Renal cortical epithelial cell (primary cell): ENCODE results near the gene NOB1. TPM values are rescaled to one million over a fixed set of nuclear protein-coding genes. Genes with fewer than 3 reads are reported as not detected.
"Not testable (repeated sequence)": the region's sequence is repeated elsewhere in the genome, so short reads cannot be mapped to it uniquely, and the experiment has no call there.

Experiments used
- DNase-seq: peaks from one replicate; pipeline ENCODE4 v3.0.0-alpha.2; 2011; ENCODE audit warnings: low read depth
- total RNA-seq: library from RNA; depleted of rRNA; stranded (reverse); fragments of >200 nt; gene quantifications from 2 replicates; pipeline ENCODE4 v1.2.3, GENCODE V29; 2014

NOB1 gene
- total RNA-seq, 1 donor from 2014 or later = 23.4 TPM

- DNase-seq = peak; percentile 34
Observed at GRCh38 chr16:69761983-69762813, 7.5 kb upstream of the NOB1 start, which contains the start of gene WWP2. Gene WWP2 (plus strand): TSS chr16:69762332. CDS start chr16:69787011, 24,679 bp downstream.

DNA sequence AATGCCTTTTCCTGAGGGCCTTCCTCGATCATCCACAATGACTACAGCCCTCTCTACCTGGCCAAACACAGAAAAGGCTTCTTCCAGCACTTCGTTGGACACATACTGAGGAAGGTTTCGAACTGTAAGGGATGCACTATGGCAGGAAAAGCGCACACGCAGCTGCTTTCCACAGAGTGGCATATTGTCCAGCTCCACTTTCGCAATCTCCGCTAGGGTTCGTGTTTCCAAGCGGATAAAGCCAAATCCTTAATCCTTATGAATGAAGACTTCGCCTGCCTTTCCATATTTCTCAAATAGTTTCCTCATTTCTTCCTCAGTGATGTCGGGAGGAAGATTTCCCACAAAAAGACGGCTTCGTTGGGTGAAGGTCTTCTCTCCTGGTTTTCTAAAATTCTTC lies 2.6 kb upstream of the NOB1 start:
- not testable (repeated sequence) for DNase-seq

- DNase-seq = no peak
Observed at GRCh38 chr16:69756705-69757104, 2.0 kb upstream of the NOB1 start.

- no peak for DNase-seq
Observed at GRCh38 chr16:69754143-69754468, 620 bp downstream of the NOB1 start.

DNA sequence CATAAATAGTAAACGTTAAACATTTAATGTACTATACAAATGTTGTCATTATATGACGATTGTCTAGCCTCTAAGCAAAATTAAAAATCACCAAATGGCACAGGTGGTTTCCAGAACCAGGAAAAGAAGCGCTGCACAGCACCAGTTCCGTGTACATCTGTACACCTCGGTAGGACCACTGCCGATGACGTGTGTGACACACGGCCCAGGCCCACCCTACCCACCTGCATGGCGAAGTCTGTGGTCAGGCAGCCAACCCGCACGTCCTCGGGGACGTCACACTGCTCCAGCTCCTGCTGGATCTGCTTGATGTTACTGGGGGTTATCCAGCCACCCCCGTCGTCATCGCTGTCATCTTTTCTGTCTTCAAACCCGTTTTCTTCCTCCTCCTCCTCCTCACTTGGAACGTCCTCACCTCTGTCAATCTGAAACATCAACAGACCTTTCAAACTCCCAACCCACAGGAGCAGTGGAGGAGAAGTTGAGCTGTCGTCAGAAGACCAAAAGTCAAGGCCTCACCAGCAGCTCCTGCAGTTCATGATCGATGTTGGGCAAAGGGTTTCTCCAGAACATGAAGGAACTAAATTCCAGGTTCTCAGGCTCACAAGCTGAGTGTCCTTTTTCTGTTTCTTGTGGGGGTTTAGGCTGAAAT lies 5.9 kb downstream of the NOB1 start:
- DNase-seq = no peak

DNA sequence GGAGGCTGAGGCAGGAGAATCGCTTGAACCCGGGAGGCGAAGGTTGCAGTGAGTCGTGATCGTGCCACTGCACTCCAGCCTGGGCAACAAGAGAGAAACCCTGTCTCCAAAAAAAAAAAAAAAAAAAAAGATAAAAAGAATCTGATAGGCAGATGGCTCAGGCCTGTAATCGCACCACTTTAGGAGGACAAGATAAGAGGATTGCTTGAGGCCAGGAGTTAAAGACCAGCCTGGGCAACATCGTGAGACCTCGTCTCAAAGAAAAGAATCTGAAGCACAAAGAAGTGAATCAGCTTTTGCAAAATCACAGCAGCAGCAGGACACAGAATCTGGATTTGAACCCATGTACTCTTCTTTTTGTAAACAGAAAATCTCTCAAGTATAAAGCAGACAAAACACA lies 7.6 kb downstream of the NOB1 start:
- DNase-seq = no peak

DNA sequence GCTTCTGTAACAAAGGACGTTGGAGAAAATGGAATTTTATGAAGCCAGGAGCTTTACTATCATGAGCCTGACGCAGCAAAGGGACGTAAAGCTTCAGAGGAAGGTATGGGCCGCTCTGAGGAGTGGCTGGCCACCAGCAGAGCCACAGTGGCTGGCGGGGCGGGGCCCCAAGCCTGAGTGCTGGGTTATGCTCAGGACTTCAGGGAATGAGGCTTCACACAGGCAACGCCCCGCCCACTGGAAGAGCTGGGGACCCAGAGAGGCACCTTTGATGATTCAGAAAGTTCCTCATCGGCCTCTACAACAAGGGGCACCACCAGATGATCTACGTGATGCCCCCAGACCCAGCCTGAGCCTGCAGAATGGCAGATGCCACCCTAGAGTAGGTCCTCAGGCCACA lies 8.8 kb downstream of the NOB1 start:
- DNase-seq = no peak

GRCh38 chr16:69745232-69745612 lies 9.5 kb downstream of the NOB1 start:
- no peak for DNase-seq

GRCh38 chr16:69744363-69745231 lies 10.1 kb downstream of the NOB1 start:
- DNase-seq = no peak

GRCh38 chr16:69741951-69742904 lies 12.5 kb downstream of the NOB1 start:
- peak; percentile 73 for DNase-seq

- peak; percentile 55 for DNase-seq
Observed at GRCh38 chr16:69741519-69741918, 13.2 kb downstream of the NOB1 start.

DNA sequence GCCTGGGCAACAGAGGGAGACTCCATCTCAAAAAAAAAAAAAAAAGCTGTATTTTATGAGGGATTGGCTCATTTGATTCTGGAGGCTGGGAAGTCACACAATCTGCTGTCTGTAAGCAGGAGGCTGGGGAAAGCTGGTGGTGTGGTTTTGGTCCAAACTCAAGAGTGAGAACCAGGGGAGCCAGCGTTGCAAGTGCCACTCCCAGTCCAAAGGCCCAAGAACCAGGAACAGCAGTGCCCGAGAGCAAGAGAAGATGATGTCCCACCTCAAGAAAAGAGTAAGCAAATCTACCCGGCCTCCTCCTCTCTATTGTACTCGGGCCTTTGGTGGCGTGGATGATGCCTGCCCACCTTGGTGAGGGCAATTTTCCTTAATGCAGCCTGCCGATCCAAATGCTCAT lies 22.6 kb downstream of the NOB1 start:
- DNase-seq = no peak

- not testable (repeated sequence) for DNase-seq
Observed at GRCh38 chr16:69731280-69731679, 23.4 kb downstream of the NOB1 start.

- DNase-seq = not testable (repeated sequence)
Observed at GRCh38 chr16:69729030-69729429, 25.7 kb downstream of the NOB1 start.

DNA sequence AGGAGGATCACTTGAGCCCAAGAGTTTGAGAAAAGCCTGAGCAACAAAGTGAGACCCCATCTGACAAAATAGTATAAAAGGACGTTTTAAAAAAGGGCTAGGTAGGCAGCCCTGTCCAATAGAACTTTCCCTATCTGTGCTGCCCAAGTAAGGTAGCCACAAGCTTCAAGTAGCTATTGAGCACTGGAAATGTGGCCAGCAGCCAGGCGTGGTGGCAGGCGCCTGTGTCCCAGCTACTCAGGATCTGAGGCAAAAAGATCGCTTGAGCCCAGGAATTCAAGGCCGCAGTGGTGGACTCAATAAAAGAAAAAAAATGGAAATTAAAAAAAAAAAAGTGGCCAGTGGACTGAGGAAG lies 26.8 kb downstream of the NOB1 start:
- DNase-seq = no peak

- DNase-seq = peak; percentile 88
Observed at GRCh38 chr16:69726313-69727060, 28.2 kb downstream of the NOB1 start, which contains the start of gene NQO1. Gene NQO1 (minus strand): TSS chr16:69726560. CDS start chr16:69726439, 121 bp downstream.

DNA sequence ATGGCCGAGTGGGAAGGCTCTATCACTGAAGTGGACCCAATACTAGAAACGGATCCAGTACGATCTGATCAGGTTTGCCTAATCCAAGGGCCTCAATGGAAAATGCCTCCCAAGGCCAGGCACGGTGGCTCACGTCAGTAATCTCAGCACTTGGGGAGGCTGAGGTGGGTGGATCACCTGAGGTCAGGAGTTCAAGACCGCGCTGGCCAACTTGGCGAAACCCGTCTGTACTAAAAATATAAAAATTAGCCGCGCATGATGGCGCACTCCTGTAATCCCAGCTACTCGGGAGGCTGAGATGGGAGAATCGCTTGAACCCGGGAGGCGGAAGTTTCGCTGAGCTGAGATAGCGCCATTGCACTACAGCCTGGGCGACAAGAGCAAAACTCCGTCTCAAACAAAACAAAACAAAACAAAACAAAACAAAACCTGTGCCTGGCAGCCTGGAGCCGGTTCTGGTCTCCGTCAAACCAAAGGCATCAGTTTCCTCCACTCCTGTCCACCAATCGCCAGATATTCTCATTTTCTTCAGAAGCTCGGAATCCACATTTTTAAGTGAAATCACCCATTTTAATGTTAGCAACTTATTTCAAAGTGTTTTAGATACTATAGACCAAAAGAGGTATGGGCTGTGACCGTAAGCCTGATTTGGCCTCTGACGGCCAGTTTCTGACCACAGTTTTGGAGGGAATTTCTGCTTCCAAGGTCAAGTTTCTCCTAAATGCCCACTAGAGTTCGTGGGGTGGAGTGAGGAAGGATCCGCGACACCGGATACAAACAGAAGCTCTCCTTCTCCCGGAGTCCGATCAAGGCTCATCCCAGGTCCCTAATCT lies 29.0 kb downstream of the NOB1 start:
- no peak for DNase-seq

DNA sequence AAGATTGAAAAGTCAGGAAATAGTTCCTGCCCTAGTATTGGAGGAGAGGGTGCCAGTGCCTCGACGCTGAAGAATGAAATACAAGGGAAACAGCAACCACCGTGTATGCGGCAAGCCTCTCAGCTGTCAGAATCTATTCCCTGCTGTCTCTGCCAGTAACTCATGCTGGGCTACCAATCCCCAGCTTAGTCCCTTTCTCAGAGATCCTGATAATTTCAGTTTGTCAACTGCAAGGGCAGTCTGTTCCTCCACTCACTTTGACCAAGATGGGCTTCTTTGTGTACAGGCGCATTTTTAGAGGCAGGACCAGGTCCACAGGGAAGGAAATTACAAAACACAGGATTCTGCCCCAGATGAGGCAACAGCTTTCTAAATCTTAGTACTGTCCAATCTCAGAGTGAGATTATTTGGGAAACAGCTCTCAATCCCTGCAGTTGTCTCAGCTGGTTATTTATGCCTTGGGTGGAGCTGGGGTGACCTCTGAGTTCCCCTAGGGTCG lies 29.7 kb downstream of the NOB1 start:
- DNase-seq = no peak

DNA sequence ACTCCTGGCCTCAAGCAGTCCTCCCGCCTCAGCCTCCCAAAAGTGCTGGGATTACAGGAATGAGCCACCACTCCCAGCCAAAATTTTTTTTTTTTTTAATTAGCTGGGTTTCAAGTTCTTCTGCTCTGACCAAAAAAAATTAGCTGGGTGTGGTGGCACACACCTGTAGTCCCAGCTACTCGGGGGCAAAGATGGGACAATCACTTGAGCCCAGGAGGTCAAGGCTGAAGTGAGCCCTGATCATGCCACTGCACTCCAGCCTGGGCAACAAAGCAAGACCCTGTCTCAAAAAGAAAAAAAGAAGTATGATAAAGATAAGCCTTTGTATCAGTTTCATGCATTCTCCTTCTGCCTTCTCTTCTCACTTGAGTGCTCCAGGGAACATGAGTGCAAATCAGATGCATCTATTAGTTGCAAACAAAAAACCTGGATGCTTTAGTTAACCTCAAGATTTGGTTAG lies 30.3 kb downstream of the NOB1 start:
- DNase-seq = no peak
